ENCODE results near the gene AKR1E2.

AKR1E2 gene

DNA sequence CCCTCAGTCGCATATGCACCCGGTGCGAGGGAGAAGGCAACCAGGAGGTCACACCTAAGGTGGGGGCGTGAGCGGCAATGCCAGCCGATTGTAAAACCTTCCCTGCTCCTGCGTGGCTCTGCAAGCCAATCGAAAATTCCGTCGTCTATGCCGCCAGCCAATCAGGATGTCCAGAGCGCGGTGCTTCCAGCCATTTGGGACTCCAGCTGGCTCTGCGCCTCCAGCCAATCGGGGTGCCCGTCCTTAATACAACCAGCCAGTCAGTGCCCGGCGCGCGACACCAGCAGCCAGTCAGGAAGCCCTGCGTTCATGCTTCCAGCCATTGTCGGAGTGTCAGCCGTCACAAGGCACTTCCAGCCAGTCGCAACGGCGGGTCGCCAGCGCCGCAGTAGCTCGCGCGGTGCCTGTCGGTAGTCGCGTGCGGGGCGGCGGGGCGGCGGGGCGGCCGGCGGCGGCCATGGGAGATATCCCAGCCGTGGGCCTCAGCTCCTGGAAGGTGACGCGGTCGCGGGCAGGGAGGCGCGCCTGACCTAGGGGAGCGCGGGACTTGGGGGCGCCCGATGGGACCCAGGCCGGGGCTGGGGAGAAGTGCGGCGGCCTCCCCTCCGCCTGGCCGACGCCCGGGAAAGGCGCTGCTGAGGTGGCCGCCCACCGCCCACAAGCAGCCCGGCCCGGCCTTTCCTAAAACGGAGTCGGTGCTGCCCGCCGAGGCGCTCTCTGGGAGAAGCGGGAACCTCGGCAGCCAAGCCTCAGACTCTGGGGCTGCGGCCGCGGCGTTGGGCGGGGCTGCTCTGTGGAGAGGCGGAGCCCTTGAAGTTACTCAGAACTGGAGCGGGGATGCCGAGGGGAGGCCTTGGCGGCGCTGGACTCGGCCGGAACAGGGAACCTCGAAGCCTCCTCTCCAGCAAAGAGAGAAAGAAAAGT, at the start of gene AKR1E2:
TSS of gene AKR1E2 (plus strand) at position 340 of the 924 bp plus-strand sequence. CDS start at position 458, 118 bp downstream.
- no peak for DNase-seq

GRCh38 chr10:4776234-4776638, 49.8 kb upstream of the AKR1E2 start:
- DNase-seq = no peak

DNA sequence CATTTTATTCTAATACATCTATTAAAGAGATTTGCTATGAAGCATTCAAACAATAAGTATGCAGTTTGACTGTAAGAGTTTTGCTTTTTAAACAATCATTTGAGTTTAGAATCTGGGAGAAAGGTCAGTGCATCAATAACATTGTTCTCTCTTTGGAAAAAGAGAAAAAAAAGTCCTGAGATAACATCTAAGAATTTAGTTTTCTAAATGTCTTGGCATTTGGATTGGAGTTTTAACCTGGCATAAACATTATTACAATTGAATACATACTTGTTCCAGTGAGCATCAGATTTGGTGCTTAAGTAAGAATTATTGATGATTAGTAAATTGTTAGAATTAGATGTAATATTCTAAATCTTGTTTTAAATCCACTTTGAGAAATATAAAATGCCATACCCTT, 47.2 kb upstream of the AKR1E2 start:
- no peak for DNase-seq

DNA sequence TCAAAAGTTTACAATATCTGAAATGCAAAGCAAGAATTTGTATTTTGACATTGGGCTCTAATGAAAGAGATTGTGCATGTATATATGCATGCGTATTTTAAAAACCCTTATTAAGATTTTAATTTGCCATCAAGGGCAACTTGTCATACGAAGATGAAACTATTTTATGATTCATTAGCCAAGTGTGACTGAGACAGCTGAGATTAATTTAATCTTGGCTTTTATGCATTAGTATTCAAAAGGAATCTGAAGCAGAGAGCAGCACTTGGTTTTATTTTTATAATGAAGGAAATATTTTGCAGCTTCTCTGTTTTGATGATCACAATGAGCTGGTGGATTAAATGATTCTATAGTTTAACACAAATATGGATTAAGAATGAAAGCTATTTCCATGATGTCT, 45.9 kb upstream of the AKR1E2 start:
- no peak for DNase-seq

- DNase-seq = no peak
Measured at GRCh38 chr10:4780782-4781181, 45.2 kb upstream of the AKR1E2 start.

- no peak for DNase-seq
Measured at GRCh38 chr10:4781955-4782354, 44.1 kb upstream of the AKR1E2 start.

DNA sequence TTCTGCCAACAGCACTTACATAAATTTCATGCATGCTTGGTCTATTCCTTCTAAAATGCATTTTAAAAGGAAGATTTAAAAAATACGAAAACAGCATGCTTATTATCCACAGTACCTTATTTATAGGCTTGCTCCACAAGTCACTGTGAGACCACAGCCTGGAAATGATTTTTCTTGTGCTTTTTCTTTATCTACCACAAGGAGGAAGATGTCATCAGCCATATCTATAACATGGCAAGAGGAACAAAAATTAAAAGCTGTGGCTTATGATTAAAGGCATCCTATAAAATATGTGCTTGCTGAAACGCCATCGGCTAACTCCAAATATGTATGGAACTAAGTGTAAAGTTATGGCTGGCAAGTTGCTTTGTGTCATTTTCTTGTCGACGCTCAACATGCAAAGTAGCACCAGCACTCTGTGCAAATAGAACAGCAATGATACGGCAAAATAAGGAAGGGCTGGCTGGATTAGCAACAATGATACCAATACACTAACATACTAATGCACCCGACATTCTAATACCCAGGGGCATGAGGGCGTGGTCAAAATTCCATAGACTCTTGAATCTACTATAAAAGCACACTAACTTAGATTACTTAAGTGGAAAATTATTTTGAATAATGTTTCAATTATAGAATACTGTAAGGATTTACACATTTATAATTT, 41.2 kb upstream of the AKR1E2 start:
- no peak for DNase-seq

- DNase-seq = no peak
Measured at GRCh38 chr10:4786043-4786839, 39.8 kb upstream of the AKR1E2 start.

DNA sequence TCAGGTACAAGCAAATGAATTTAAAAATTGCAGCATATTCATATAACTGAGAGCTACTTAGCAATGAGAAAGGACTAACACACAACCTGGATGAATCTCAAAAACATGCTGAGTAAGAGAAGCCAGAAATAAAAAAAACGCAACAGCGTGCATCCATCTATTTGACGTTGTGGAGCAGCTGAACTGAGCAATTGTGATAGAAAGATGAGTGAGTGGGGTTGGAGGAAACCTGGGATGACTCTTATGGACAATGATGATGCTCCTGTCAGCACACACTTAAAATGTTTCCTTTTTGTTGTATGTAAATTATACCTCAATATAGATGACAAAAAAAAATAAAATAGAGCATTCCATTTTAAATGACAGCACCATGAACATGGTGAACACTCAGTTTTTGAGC, 36.0 kb upstream of the AKR1E2 start:
- DNase-seq = no peak

DNA sequence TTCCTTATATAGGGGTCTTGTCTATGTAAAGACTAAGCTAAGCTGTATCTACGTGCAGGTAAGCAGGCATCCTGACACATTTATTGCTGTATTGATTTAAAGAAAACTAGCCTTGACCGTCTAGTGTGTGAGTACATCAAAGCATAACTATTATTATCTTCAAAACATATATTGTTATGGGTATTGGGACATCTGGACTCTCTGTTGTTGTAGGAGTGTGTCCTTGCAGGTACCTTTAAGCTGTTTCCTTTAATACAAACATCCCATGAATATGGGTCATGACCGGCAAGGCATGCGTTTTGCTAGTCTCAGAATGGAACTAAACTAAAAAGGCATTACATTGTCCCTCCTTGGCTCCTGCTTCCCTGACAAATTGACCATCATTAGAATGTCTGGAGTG, 35.1 kb upstream of the AKR1E2 start:
- DNase-seq = no peak

DNA sequence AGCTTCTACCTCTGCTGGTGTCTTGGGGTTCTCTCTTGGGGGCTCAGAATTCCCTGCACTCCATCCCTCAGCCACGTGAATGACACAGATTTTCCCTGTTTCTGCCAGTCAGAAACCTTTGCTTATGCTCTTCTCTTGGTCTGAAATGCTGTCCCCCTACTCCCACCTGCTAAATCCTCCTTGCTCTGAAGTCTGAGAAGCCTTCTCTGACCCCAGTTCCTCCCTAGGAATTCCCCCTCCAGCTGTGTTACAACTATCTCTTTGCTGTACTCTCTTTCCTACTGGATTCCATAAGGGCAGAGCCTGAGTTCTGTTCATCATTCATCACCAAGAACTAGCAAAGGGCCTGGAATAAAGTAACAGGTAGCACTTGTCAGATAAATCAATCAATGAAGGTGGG, 33.6 kb upstream of the AKR1E2 start:
- DNase-seq = no peak

DNA sequence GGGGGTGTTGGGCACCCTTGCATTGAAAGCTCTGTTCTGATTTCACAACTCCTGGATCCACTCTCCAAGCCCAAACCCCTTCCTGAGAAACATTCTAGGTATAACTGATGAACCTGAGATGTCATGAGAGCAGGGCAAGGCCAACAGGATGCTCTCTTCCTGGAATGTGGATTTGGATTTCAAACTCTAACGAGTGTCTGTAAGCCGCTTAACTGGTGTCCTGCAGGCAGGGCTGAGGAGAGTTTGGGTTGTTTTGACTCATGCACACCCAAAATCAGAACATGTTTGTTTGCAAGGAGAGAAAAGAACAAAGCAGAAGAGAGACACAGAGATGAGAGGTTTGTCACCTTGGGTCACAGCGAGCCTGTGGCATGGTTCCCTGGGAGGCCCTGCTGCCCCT, 24.6 kb upstream of the AKR1E2 start:
- DNase-seq = no peak

DNA sequence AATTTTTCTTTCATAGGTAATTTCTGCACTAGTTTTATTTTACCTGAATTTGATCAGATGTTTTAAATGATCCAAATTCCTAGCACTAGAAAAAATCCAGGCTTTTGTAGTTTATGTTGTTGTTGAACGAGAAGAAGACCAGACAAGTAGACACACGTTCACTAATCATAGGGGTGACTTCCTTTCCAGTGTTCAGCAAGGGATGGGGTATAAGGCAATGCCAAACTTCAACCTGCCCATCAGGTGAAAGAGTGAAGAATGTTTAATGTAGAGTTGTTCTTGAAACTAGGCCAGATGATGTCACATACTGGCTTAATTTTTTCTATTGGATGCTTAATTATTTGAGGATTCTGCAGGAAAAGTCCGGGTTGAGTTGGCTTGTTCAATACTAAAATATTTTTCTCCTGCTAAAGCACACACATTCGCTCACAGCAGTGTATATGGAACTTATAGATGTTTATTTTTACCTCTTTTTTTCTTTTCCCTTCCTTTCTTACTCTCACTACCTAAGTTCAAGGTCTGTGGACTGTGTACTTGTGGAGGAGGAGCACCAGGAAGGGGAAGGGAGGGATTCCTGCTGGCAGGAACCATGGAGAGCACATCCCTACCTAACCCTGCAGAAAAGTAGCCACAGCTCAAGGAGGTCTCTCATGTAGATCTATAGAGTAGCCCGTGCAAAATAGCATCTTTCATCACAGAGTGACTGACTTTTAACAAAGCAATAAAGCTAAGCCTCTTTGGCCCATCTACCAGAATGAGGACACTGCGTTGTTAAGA, 23.1 kb upstream of the AKR1E2 start:
- no peak for DNase-seq

- DNase-seq = no peak
Measured at GRCh38 chr10:4803822-4804221, 22.2 kb upstream of the AKR1E2 start.

GRCh38 chr10:4804465-4804864, 21.5 kb upstream of the AKR1E2 start:
- DNase-seq = no peak

DNA sequence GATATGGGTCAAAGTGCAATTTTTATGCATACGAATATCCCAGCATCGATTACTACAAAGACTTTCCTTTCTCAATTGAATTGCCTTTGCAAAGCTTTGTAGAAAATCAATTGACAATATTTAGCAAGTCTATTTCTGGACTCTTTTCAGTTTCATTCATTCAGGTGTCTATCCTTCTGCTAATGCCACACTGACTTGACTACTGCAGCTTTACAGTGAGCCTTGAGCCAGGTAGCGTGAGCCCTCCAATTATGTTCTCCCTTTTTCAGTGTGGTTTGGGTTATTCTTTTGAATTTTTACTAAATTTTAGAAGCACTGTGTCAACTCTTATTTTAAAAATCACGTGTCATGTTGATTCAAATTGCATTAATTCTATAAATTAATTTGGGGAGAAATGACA, 19.5 kb upstream of the AKR1E2 start:
- DNase-seq = no peak

GRCh38 chr10:4807761-4808507, 18.1 kb upstream of the AKR1E2 start:
- DNase-seq = no peak

DNA sequence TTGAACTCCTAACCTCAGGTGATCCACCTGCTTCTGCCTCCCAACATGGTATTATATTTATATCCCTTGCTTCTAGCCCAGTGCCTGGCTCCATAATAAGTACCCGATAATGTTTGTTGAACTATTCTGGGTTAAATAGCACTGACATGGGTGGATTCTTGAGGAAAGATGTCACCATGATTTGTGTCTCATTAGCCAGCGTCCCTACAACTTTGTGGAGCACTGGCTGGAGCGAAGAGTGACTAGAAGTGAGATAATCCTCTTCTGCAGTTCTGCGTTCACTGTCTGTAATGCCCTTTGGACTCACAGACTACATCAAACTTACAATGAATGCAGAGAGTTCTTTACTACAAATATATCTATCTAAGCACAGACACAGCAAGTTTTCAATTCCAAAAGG, 16.9 kb upstream of the AKR1E2 start:
- no peak for DNase-seq

DNA sequence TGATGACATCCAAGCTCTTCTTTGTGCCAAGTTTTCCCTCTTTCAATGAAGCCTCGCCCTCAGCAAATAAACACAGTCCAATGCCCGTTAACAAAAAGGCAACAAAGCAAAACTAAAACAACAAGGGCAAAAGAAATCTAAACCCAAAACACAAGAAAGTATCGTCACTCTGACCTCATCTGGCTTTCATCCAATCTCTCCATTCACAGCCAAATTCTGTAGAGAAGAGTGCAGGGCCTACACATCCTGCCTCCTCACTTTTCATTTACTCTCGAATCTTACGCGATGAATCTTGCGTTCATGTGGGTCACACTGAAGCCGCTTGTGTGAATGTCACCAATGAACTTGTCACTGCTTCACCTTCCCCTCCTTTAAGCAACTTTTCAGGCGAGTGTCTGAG, 15.9 kb upstream of the AKR1E2 start:
- no peak for DNase-seq

DNA sequence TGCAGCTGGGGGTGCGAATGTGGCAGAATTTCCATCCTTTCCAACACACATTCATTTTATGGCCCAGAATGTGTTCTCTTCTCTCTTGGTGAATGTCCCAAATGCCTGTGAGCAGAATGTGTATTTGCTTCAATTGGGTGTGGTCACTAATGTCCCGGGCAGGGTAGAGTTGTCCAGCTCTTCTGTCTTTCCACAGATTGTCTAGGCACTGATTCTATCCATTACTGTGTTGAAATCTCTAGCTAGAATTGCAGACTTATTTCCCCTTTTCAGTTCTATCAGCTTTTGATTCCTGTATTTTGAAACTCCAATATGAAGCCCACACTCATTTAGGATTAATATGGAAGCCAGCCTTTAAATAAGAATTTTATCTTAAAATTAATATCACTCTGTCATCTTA, 14.0 kb upstream of the AKR1E2 start:
- no peak for DNase-seq

GRCh38 chr10:4813023-4813422, 13.0 kb upstream of the AKR1E2 start:
- no peak for DNase-seq

GRCh38 chr10:4813496-4813895, 12.5 kb upstream of the AKR1E2 start:
- no peak for DNase-seq
